PFSK-1 (cell line): ENCODE results near the gene NPL.

Experiments
- FOXP2 ChIP-seq: optimal IDR thresholded peaks from 2 replicates; pipeline ENCODE3; 2011; ENCODE audit warnings: borderline replicate concordance, control low read depth, inconsistent platforms; ENCODE audit not compliant: insufficient read depth; ENCODE audit errors: extremely low read length, extremely low read depth
- POLR2AphosphoS5 ChIP-seq: IDR thresholded peaks from 2 replicates; pipeline ENCODE4 v1.6.1; 2012; ENCODE audit warnings: low read depth, mild to moderate bottlenecking, control low read depth, low read length, moderate library complexity
- SIN3A ChIP-seq: IDR thresholded peaks from 2 replicates; pipeline ENCODE4 v1.6.1; 2012; ENCODE audit warnings: mild to moderate bottlenecking, low read length, moderate library complexity, borderline replicate concordance; ENCODE audit not compliant: insufficient read depth
- TAF1 ChIP-seq: IDR thresholded peaks from 2 replicates; pipeline ENCODE4 v1.6.1; 2012; ENCODE audit warnings: low read length, control low read depth, borderline replicate concordance; ENCODE audit not compliant: insufficient read depth
- TF ChIP-seq, protein P1 (sequence below), 2 experiments: IDR thresholded peaks; 2 replicates each; pipeline versions ENCODE4 v1.6.1 to v1.8.0; 2011 to 2012; ENCODE audit warnings: low read depth in 2 of 2, low read length in 2 of 2, control low read depth in 1 of 2, inconsistent platforms in 1 of 2, mild to moderate bottlenecking in 1 of 2, moderate library complexity in 1 of 2; ENCODE audit not compliant: insufficient read depth in 1 of 2

The NPL gene

DNA sequence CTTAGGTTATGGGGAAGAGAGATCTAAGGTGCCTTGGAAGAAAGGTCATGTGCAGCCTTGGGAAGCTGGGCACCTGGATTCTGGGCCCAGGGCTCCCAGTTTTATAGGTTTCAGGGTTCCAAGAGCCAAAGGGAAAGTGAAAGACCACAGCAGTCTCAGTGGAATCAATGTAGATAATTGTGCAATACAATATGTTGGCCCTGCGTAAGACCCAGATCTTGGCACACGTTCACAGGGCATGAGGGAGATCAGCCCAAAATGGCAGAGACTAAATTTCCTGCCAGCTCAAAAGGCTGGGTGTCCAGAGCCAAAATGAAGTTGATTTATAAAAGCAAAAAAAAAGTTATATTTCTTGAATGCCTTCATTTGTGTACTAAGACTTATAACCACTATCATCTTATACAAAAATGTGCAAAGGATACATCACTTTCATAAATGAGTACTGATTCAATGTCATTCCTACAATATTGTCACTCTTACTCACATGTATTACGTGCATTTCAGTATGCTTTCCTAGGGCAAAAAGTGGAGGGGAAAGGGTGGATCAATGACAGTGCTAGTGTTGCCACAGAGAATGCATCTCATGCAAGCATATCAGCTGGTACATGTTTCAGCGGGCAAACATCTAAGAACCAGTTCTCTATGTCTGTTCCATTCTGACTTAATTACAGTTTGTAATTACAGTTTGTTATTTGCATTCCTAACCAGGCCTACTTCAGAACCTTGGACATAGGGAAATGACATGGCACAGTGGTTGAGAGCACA lies 22.5 kb upstream of the NPL start:
- no peak for TF ChIP-seq TAF1
- TF ChIP-seq, protein P1, sequence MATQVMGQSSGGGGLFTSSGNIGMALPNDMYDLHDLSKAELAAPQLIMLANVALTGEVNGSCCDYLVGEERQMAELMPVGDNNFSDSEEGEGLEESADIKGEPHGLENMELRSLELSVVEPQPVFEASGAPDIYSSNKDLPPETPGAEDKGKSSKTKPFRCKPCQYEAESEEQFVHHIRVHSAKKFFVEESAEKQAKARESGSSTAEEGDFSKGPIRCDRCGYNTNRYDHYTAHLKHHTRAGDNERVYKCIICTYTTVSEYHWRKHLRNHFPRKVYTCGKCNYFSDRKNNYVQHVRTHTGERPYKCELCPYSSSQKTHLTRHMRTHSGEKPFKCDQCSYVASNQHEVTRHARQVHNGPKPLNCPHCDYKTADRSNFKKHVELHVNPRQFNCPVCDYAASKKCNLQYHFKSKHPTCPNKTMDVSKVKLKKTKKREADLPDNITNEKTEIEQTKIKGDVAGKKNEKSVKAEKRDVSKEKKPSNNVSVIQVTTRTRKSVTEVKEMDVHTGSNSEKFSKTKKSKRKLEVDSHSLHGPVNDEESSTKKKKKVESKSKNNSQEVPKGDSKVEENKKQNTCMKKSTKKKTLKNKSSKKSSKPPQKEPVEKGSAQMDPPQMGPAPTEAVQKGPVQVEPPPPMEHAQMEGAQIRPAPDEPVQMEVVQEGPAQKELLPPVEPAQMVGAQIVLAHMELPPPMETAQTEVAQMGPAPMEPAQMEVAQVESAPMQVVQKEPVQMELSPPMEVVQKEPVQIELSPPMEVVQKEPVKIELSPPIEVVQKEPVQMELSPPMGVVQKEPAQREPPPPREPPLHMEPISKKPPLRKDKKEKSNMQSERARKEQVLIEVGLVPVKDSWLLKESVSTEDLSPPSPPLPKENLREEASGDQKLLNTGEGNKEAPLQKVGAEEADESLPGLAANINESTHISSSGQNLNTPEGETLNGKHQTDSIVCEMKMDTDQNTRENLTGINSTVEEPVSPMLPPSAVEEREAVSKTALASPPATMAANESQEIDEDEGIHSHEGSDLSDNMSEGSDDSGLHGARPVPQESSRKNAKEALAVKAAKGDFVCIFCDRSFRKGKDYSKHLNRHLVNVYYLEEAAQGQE (IDR thresholded peaks at IDR 0.05; ENCODE audit: insufficient read depth in 1 of 2, low read depth in 2 of 2, low read length in 2 of 2) = no peak
- no peak for TF ChIP-seq POLR2AphosphoS5
- TF ChIP-seq FOXP2 = no peak
- no peak for TF ChIP-seq SIN3A

DNA sequence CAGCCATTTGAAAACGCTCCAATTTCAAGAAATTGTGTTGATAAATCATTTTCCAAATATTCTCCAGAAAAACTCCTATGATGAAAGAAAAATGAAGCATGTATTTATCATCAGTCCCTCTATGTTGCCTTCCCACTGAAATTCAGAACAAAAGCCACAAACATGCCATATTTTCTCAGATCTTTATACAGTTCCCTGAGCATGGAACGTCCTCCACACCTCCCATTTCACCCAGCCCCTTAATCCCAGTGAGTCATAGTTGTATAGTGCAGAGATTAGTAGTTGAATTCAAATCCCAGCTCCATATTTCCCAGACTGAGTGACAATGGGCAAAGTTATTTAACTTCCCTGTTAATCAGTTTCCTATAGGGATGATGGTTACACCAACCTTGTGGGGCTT lies 20.6 kb upstream of the NPL start:
- no peak for TF ChIP-seq FOXP2
- TF ChIP-seq, protein P1 (IDR thresholded peaks at IDR 0.05; ENCODE audit: insufficient read depth in 1 of 2, low read depth in 2 of 2, low read length in 2 of 2) = no peak
- no peak for TF ChIP-seq TAF1
- TF ChIP-seq SIN3A = no peak
- TF ChIP-seq POLR2AphosphoS5 = no peak

- no peak for TF ChIP-seq SIN3A
- no peak for TF ChIP-seq FOXP2
- TF ChIP-seq, protein P1 (IDR thresholded peaks at IDR 0.05; ENCODE audit: insufficient read depth in 1 of 2, low read depth in 2 of 2, low read length in 2 of 2) = no peak
- TF ChIP-seq TAF1 = no peak
- no peak for TF ChIP-seq POLR2AphosphoS5
These were observed 19.3 kb upstream of the NPL start for GRCh38 chr1:182770232-182770631.

- TF ChIP-seq, protein P1 (IDR thresholded peaks at IDR 0.05; ENCODE audit: insufficient read depth in 1 of 2, low read depth in 2 of 2, low read length in 2 of 2) = no peak
- TF ChIP-seq SIN3A (no peak), TAF1 (no peak), FOXP2 (no peak), POLR2AphosphoS5 (no peak)
These were observed 18.2 kb upstream of the NPL start for GRCh38 chr1:182771187-182771984.
